AG08395 (cell line): ENCODE results near the gene DDX11.
"Not testable (repeated sequence)": the region's sequence is repeated elsewhere in the genome, so short reads cannot be mapped to it uniquely, and the experiment has no call there.

Experiments
- DNase-seq: peaks from one replicate; pipeline ENCODE4 v3.0.0; 2012; ENCODE audit warnings: mixed read lengths, low spot score

DDX11 gene

DNA sequence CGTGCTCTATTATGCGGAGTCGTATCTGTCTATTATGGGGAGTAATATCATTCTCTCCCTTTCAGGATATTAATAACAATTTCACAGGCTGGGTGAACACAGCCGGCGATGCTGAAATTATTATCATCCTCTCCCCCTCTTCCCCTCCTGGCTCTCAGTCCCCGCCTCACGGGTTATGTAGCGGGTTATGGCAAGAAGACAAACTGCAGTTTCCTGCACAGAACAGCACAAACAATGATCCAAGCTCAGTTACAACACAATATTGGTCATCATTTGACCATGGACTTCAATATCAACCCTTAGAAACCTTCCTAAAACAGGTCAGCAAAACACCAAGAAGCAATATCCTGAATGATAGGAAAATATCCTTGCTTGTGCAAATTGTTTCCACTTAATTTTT is 50.5 kb downstream of the DDX11 start:
- not testable (repeated sequence) for DNase-seq

DNA sequence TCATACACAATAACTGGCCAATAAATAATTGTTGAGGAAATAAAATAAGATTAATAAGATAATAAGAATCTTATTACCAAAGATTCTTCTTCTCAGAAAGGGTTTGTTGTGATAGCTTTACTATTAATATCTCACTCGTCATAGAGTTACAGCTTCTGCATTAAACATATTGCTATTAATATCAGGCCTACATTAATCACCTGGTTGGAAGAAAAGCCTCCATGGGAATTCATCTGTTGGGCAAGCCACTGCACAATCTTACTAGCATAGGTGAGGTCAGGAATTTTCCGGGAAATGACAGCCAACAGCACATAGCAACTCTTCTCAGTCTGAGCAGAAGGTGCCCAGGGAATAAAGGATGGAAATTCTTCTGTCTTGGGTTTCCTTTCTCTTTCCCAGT is 51.5 kb downstream of the DDX11 start:
- not testable (repeated sequence) for DNase-seq

DNA sequence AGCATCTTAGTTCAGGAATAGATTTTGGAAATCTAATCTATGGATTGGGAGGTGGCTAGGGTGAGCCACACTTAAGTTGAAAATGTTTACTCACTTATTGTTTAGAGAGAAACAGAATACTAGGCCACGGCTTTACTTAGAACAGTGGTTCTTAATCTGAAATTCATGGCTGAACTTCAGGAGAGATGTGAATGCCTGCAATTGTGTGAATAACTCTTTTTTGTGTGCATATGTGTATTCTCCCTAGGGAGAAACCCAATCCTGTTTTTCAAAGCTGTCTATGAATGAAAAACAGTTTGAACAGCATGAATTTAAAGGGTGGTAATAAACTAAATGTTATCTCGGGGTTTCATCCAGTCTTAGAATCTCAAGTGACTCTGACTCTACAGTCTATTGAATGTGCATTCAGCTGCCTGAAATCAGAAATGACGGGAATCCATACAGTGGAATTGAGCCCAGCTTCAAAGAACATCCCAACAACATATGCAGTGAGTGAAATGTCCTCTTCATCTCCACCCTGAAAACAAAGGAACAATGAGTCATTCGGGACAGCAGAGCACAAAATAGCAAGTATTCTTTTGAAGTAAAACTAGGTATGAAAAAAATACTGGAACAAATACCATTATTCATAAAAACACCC is 53.7 kb downstream of the DDX11 start:
- not testable (repeated sequence) for DNase-seq

DNA sequence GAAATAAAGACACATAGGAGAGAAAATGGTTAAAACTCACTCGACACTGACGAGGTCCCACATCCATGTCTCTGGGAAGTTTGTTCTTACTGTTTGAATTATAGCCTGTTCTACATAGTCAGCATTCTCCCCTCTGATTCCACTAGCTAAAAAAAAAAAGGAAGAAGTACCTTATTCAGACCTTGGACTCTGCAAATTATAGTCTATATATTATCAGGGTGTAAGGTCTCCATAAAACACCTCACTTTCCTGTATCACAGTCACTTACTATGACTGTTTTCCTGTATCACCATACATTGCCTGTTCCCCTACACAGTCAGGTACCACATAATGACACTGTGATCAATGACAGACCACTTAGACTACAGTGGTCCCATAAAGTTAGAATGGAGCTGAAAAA is 62.9 kb downstream of the DDX11 start:
- not testable (repeated sequence) for DNase-seq

DNA sequence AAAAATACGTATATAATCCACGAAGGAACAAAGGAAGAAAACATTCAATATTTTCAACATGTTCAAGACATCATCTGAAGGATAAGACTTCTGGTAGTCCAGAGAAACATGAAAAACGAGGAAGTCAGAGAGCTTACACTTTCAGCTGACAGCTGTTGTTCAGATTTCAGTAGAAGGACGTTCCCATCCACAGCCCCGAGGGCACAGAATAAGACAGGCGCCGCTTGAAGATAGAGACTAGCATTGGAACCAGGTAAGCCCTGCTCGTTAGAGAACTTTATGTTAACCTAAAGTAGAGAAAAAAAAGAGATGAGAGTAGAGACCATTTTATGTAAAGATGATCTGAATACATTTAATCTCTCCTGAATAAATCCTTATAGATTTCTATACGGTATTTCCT is 71.1 kb downstream of the DDX11 start:
- DNase-seq: not testable (repeated sequence)

DNA sequence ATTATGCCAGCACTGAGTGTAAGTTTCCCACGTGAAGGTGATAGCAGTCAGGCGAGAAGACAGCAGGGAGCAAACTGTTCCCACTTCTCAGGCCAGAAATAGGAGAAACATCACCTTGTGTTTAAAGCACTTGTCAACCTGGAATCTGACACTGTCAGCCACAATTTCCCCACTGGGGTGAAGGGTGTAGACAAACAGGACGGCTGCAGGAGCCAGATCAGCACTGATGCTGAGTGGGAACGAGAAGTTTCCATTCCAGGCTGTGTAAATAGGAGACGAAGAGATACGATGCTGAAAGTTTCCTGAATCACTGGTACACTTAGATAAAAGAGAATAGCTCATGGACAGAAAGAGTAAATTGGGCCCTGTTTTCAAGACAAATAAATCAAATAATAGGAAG is 71.6 kb downstream of the DDX11 start:
- not testable (repeated sequence) for DNase-seq

DNA sequence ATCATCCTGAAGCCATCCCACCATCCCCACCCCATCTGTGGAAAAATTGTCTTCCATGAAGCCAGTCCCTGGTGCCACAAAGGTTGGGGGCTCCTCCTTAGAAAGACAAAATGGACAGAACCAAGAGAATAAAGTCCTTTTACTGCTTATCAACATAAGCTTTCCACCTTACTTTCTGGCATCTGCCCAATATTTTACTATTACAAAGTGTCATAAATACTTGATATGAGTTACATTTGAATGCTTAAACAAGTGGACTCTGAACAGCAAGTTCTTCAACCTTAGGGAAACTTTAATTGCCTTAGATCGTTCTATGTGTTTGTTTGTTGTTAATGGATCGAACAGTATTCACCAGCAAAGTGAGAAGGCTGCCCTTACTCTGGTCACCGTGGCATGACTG is 73.8 kb downstream of the DDX11 start:
- not testable (repeated sequence) for DNase-seq

DNA sequence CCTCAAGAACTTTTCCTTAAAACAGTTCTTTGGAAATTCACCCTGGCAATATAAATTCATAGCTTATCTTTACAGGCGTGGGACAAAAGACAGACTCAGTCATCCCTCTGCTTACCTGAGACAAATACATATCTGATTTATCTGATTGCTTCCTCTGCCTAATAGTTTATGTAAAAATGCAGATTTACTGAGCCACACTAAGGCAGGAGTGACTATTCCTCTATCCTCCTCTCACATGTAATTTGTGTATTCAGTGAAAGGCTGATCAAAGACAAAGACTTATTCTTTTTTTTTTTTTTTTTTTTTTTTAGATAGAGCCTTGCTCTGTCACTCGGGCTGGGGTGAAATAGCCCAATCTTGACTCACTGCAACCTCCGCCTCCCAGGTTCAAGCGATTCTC is 77.1 kb downstream of the DDX11 start:
- DNase-seq: not testable (repeated sequence)
